ENCODE data around the gene CDK19.

DNA sequence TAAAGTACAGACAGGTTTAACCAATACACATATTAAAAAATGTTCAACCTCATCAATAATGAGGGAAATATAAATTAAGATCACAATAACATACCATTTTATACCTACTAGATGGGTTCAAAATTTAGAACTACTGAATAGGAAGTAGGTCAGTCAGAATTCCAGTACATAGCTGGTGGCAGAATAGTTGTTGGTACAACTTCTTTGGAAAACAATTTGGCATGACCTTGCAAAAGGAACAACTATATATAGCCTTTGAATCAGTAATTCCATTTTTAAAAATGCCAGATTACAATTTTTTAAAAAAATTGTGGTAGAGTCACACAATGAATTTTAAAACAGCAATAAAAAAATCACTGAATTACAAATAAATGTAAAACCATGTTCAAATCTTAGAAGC, 165.6 kb downstream of the CDK19 start:
- TF ChIP-seq CTCF (IDR thresholded peaks at IDR 0.05): no peak
- no peak for TF ChIP-seq POLR2A (IDR thresholded peaks at IDR 0.05)
